Measurements from ENCODE around the gene WDFY4. TPM values are rescaled to one million over a fixed set of nuclear protein-coding genes. Genes with fewer than 3 reads are reported as not detected.

The WDFY4 gene
- total RNA-seq, 1 donor from 2014 or later: not detected

- no peak for TF ChIP-seq CTCF (IDR thresholded peaks at IDR 0.05)
- Mint-ChIP-seq H3K9me3 (ENCODE audit: low read depth) (no peaks in the 10 kb centered on the region), H3K4me3 (ENCODE audit: unreplicated experiment) (no peak overlapping the region), H3K27ac (ENCODE audit: unreplicated experiment) (no peak overlapping the region), H3K4me1 (ENCODE audit: low read depth) (no peaks in the 10 kb centered on the region), H3K27me3 (ENCODE audit: low read depth) (no peaks in the 10 kb centered on the region), H3K36me3 (ENCODE audit: low read depth) (no peaks in the 10 kb centered on the region)
- DNase-seq (ENCODE audit: low spot score): no peak
These were observed 344.0 kb downstream of the WDFY4 start for GRCh38 chr10:49028639-49029038.

DNA sequence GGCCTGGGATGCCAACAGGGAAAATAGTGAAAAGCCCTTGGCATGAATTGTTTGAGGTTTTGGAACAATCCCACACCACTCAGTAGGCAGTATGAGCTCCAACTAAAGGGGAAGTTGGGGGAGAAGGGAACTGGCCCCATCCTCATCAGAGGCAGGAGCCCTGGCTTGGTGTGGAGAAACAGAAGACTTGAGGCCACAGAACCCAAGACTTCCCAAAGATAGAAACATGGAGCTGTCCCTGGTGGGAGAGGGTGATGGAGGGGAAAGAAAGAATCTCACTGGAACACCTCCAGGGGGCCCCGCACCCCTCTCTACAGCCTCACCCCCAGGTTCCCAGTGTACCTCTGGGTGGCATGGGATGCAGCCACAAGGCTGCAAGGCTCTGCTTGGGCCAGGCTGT is 345.0 kb downstream of the WDFY4 start:
- DNase-seq (ENCODE audit: low spot score): no peak
- Mint-ChIP-seq H3K27me3 (ENCODE audit: low read depth) (no peaks in the 10 kb centered on the region), H3K36me3 (ENCODE audit: low read depth) (no peaks in the 10 kb centered on the region), H3K27ac (ENCODE audit: unreplicated experiment) (no peak overlapping the region), H3K9me3 (ENCODE audit: low read depth) (no peaks in the 10 kb centered on the region), H3K4me1 (ENCODE audit: low read depth) (no peaks in the 10 kb centered on the region), H3K4me3 (ENCODE audit: unreplicated experiment) (no peak overlapping the region)
- no peak for TF ChIP-seq CTCF (IDR thresholded peaks at IDR 0.05)

Small RNAs within 50 kb of the gene (microRNA-seq; reads per million reads assigned to microRNA genes)
- not detected for gene MIR4294 (ENCODE audit: borderline number of aligned reads)

Other genes starting within 250 kb of the WDFY4 start
- 0.94 to 8.8 TPM (median 7.1 TPM) in 3 replicates for gene ARHGAP22, start 79.8 kb upstream of the WDFY4 start, total RNA-seq

Data from chondrocyte (in vitro differentiated cells).